RPMI7951 (cell line): ENCODE data around the gene DMWD. TPM values are rescaled to one million over a fixed set of nuclear protein-coding genes. Genes with fewer than 3 reads are reported as not detected.
"Not testable (repeated sequence)": the region's sequence is repeated elsewhere in the genome, so short reads cannot be mapped to it uniquely, and the experiment has no call there.

Source experiments
- DNase-seq: peaks from one replicate; pipeline ENCODE4 v3.0.0-alpha.2; 2012; ENCODE audit warnings: low read depth
- total RNA-seq: library from RNA; depleted of rRNA; stranded (reverse); fragments of >200 nt; shearing (Covaris generic); gene quantifications from 2 replicates; pipeline ENCODE4 v1.2.3, GENCODE V29; 2014; rRNA removed

DMWD gene
- total RNA-seq, 1 experiment from 2014 or later = 14.2 TPM

- DNase-seq = not testable (repeated sequence)
Observed at GRCh38 chr19:45751483-45751882, 41.2 kb downstream of the DMWD start.

GRCh38 chr19:45747513-45747912 is 45.1 kb downstream of the DMWD start:
- DNase-seq = no peak

GRCh38 chr19:45746866-45747265 is 45.8 kb downstream of the DMWD start:
- DNase-seq = peak; percentile 38

DNA sequence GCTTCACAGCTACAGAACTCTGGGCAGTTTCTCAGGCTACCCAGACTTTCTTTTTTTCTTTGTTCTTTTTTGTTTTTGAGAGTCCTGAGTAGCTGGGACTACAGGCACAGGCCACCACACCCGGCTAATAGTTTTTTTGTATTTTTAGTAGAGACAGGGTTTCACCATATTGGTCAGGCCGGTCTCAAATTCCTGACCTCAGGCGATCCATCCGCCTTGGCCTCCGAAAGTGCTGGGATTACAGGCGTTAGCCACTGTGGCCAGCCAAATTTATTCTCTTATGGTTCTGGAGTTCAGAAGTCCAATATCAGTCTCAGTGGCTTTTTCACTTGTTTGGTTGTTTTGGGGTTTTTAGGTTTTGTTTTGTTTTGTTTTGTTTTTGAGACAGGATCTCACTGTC is 47.0 kb downstream of the DMWD start:
- no peak for DNase-seq

DNA sequence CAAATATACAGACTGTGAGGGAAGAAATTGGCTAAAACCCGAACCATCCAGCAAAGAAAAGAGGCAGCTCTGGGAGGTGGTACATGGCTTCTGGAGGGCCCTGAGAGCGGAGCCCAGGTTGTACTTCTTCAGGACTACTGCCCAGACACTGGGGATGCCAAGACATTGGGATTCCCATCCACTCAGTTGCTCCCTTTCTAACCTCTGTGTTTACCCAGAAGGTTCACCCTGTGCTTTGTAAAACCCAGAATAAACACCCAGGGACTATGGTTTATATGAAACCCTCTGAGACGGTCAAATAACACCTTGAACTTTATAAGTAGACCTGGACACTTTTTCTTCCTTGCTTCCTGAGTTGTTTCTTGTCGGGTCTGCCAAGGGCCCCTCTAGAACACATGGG is 49.7 kb downstream of the DMWD start:
- no peak for DNase-seq

DNA sequence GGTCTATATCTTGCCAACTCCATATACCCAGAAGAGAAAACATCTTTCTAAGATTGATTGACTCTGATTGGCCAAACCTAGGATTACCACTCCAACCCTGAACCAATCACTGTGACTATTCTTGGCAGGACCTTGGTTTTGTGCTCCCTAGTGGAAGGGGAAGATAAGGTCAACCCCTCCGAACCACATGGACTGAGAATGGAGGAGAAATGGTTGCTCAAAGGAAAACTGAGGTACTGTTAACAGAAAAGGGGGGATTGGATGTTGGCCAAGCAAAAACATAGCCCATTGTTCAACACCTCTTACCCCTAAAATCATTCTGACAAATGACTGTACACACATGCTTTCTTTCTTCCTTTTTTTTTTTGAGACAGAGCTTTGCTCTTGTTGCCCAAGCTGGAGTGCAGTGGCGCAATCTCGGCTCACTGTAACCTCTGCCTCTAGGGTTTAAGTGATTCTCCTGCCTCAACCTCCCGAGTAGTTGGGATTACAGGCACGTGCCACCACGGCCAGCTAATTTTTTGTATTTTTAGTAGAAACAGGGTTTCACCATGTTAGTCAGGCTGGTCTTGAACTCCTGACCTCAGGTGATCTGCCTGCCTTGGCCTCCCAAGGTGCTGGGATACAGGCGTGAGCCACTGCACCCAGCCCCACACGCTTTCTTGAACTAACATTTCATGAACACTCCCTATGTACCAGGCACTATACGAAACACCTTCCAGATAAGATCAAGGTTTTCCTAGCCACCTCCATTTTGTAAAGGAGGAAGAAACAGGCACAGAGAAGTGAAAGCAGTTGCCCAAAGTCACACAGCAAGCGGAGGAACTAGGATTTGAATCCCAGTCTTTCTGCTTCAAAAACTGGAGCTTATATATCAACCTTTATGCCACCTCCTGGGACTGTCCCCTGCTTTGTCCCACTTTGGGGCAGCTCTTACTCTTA is 52.9 kb downstream of the DMWD start:
- DNase-seq = peak; percentile 41

DNA sequence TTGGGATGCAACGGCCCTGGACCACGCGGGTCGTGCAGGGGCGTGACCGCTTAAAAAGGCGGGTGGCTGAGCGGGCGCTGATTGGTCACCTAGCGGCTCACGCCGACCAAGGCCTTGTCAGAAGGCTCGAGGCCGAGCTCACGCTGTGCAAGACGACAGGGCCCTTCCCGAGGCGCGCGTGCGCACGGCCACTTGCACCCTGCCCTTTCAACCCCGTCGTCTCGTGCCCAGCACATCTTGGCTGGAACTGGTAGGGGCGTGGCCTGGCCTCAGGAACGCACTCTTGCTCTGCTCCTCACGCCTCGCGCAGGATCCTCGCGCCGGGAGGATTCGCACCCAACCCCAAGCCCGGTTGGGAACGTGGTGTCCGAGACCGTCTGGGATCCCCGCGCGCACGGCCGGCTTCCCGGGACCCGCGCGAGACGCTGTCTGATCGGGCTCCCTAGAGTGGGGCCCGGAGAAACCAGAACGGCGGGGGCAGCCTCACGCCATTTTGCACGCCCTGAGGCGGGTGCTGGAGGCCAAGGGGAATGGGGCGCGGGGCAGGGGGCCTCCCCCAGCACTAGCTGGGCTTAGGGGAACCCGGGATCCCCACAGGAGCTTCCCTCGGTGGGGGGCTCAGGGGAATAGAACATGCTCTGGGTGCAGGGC is 59.4 kb downstream of the DMWD start, which contains the start of gene MEIOSIN:
TSS of gene MEIOSIN (plus strand) at position 280 of the 651 bp plus-strand sequence. CDS start 1,938 bp downstream, outside the sequence.
- DNase-seq = no peak

Other genes starting within 250 kb of the DMWD start
- gene OPA3, start 208.0 kb downstream of the DMWD start, total RNA-seq = 5.2 and 8.4 TPM in 2 replicates
- 0.10 TPM in 1 of 2 replicates, not detected in the other for gene GPR4, start 190.6 kb downstream of the DMWD start, total RNA-seq
- gene EML2, start 153.4 kb downstream of the DMWD start, total RNA-seq = 14.4 and 20.2 TPM in 2 replicates
- not detected in 2 replicates for gene GIPR, start 124.6 kb downstream of the DMWD start, total RNA-seq
- gene SNRPD2, start 100.9 kb downstream of the DMWD start, total RNA-seq = 474 and 568 TPM in 2 replicates
- 13.8 and 15.4 TPM in 2 replicates for gene QPCTL, start 100.2 kb downstream of the DMWD start, total RNA-seq
- 3.2 and 5.3 TPM in 2 replicates for gene FBXO46, start 61.9 kb downstream of the DMWD start, total RNA-seq
- 0.10 TPM in 1 of 2 replicates, not detected in the other for gene MEIOSIN, start 59.4 kb downstream of the DMWD start, total RNA-seq
- 5.6 and 6.4 TPM in 2 replicates for gene SIX5, start 23.6 kb downstream of the DMWD start, total RNA-seq
- gene DMPK, start 10.4 kb downstream of the DMWD start, total RNA-seq = 9.3 and 11.1 TPM in 2 replicates
- not detected in 2 replicates for gene RSPH6A, start 22.5 kb upstream of the DMWD start, total RNA-seq
- gene SYMPK, start 70.3 kb upstream of the DMWD start, total RNA-seq = 27.8 and 33.0 TPM in 2 replicates
- gene FOXA3, start 71.5 kb upstream of the DMWD start, total RNA-seq = not detected in 2 replicates
- gene IRF2BP1, start 93.3 kb upstream of the DMWD start, total RNA-seq = 12.1 and 19.4 TPM in 2 replicates
- 0.88 and 1.1 TPM in 2 replicates for gene MYPOP, start 109.8 kb upstream of the DMWD start, total RNA-seq
- gene NANOS2, start 121.9 kb upstream of the DMWD start, total RNA-seq = not detected in 2 replicates
- not detected in 2 replicates for gene NOVA2, start 181.0 kb upstream of the DMWD start, total RNA-seq
- gene CCDC61, start 202.6 kb upstream of the DMWD start, total RNA-seq = 6.6 and 8.8 TPM in 2 replicates
- not detected in 2 replicates for gene PGLYRP1, start 230.2 kb upstream of the DMWD start, total RNA-seq
- not detected in 2 replicates for gene IGFL4, start 248.2 kb upstream of the DMWD start, total RNA-seq